Neutrophil (primary cell): ENCODE data around the gene FCHSD1.
A peak's percentile ranks its signal among the peaks of the same experiment; 100 is the strongest.

Experiments
- H3K27ac ChIP-seq: fragments of 200-600 bp; sonication (generic); 2 replicates; pipeline ENCODE4 v1.5.1; 2016; ENCODE audit warnings: mild to moderate bottlenecking, moderate library complexity
- H3K27me3 ChIP-seq: fragments of 200-600 bp; sonication (generic); 2 replicates; pipeline ENCODE4 v1.6.0; 2016; ENCODE audit warnings: mild to moderate bottlenecking
- H3K36me3 ChIP-seq: fragments of 200-600 bp; sonication (generic); 2 replicates; pipeline ENCODE4 v1.5.1; 2017
- H3K4me1 ChIP-seq, 2 experiments: fragments of 200-600 bp in 1 of 2; sonication (generic) in 1 of 2; 1 replicate in 1 of 2; 2 replicates in 1 of 2; pipeline versions ENCODE4 v1.5.1 to v1.6.1; 2013 to 2016; ENCODE audit warnings: low read depth in 1 of 2, low read length in 1 of 2, mild to moderate bottlenecking in 1 of 2, moderate library complexity in 1 of 2; ENCODE audit not compliant: control insufficient read depth in 1 of 2, insufficient read depth in 1 of 2
- H3K4me3 ChIP-seq, 2 experiments: fragments of 200-600 bp in 1 of 2; sonication (generic) in 1 of 2; 1 replicate in 1 of 2; 2 replicates in 1 of 2; pipeline ENCODE4 v1.5.1; 2013 to 2016; ENCODE audit warnings: low read depth in 1 of 2, low read length in 1 of 2, mild to moderate bottlenecking in 1 of 2, moderate library complexity in 1 of 2
- H3K9me3 ChIP-seq: fragments of 200-600 bp; sonication (generic); 2 replicates; pipeline ENCODE4 v1.5.1; 2016
- CTCF ChIP-seq: fragments of 200-600 bp; sonication (generic); IDR thresholded peaks from 2 replicates; pipeline ENCODE4 v1.5.1; 2016; ENCODE audit warnings: antibody characterized with exemption

Gene FCHSD1

DNA sequence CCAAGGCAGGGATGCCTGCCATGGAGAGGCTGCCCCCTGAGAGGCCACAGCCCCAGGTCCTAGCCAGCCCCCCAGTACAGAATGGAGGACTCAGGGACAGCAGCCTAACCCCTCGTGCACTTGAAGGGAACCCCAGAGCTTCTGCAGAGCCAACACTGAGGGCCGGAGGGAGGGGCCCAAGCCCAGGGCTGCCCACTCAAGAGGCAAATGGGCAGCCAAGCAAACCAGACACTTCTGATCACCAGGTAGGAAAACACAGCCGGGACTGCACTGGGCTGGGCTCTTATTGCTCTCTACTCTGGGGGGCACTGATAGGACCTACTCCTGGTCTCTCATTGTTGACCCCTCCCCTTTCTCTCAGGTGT lies 11.2 kb downstream of the FCHSD1 start:
- H3K4me1 ChIP-seq, result peaks cover 27 to 30% of the 10 kb centered on the region in 2 experiments
- peaks cover 15% of the 10 kb centered on the region for H3K27me3 ChIP-seq
- H3K36me3 ChIP-seq, result peaks cover 49% of the 10 kb centered on the region
- no peak overlapping the region for H3K4me3 ChIP-seq
- no peak for TF ChIP-seq CTCF
- H3K9me3 ChIP-seq, result no peaks in the 10 kb centered on the region
- H3K27ac ChIP-seq, result no peak overlapping the region

- peaks cover 29 to 30% of the 10 kb centered on the region in 2 experiments for H3K4me1 ChIP-seq
- peaks cover 48% of the 10 kb centered on the region for H3K36me3 ChIP-seq
- TF ChIP-seq CTCF, result no peak
- H3K9me3 ChIP-seq, result no peaks in the 10 kb centered on the region
- H3K27me3 ChIP-seq, result peaks cover 15% of the 10 kb centered on the region
- H3K27ac ChIP-seq, result no peak overlapping the region
- no peak overlapping the region for H3K4me3 ChIP-seq
Measured at GRCh38 chr5:141639357-141640050, 11.7 kb downstream of the FCHSD1 start.

DNA sequence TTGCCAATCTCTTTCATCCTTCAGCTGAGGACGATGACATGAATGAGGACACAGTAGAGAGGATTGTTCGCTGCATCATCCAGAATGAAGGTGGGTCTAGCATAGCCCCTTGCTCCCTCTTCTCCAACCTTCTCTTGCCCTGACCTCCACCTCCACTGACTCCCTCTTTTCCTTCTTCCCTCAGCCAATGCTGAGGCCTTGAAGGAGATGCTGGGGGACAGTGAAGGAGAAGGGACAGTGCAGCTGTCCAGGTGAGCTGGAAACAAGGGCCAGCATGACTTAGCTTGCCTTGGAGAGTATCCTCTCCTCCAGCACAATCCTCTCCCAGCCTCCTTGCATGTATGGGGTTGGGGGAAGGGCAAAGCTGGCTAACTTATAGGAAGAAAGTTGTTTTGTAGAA lies 12.4 kb downstream of the FCHSD1 start:
- Histone ChIP-seq H3K27ac (no peak overlapping the region), H3K36me3 (peaks cover 42% of the 10 kb centered on the region), H3K9me3 (no peaks in the 10 kb centered on the region), H3K4me3 (no peak overlapping the region), H3K4me1 (peaks cover 29 to 30% of the 10 kb centered on the region in 2 experiments), H3K27me3 (peaks cover 15% of the 10 kb centered on the region)
- no peak for TF ChIP-seq CTCF

DNA sequence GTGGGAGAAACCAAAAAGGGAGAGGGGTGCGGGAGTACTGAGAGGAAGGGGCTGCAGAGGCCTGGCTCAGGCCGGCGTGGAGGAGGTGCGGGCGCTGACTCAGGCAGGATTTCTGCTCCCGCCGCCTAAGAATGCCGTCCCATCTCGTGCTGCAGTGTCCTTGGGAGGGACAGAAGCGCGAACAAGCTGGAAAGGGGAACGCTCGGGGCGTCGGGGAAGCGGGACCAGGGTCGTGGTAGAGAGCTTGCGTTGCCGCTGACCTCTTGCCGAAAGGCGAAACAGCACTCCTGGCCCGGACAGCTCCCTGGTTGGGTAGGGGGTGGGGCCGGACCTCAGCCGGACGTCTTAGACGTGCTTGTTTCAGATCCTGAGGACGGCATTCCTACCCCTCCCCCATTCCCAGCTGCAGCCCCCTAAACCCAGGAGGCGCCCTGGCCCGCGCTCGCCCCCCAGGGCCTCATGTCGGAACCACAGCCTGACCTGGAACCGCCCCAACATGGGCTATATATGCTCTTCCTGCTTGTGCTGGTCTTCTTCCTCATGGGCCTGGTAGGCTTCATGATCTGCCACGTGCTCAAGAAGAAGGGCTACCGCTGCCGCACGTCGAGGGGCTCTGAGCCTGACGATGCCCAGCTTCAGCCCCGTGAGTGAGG lies 13.3 kb downstream of the FCHSD1 start:
- H3K9me3 ChIP-seq, result no peaks in the 10 kb centered on the region
- peaks cover 25 to 27% of the 10 kb centered on the region in 2 experiments for H3K4me1 ChIP-seq
- peak overlapping the region; percentile 81 to 99 for H3K4me3 ChIP-seq
- peaks cover 34% of the 10 kb centered on the region for H3K36me3 ChIP-seq
- peaks cover 15% of the 10 kb centered on the region for H3K27me3 ChIP-seq
- H3K27ac ChIP-seq, result peak overlapping the region; percentile 73
- TF ChIP-seq CTCF, result peak; percentile 70

GRCh38 chr5:141637123-141637766 lies 14.0 kb downstream of the FCHSD1 start:
- no peak for TF ChIP-seq CTCF
- Histone ChIP-seq H3K27ac (peak overlapping the region; percentile 73), H3K4me3 (peak overlapping the region; percentile 81 to 99), H3K36me3 (peaks cover 34% of the 10 kb centered on the region), H3K9me3 (no peaks in the 10 kb centered on the region), H3K27me3 (peaks cover 15% of the 10 kb centered on the region), H3K4me1 (peaks cover 25 to 27% of the 10 kb centered on the region in 2 experiments)
